Psoas muscle (tissue), 8 donors: ENCODE results near the gene CFAP299. TPM values are rescaled to one million over a fixed set of nuclear protein-coding genes. Genes with fewer than 3 reads are reported as not detected.
A peak's percentile ranks its signal among the peaks of the same experiment; 100 is the strongest.

Source experiments
- ATAC-seq, 4 donors: fragments of 200-7000 bp; cut with Tn5 transposase; one replicate each; pipeline ENCODE4 v1.9.1; 2020; ENCODE audit warnings: moderate library complexity in 3 of 4, mild to moderate bottlenecking in 2 of 4
- DNase-seq, 2 donors: peaks; one replicate each; pipeline ENCODE4 v3.0.0-alpha.2; 2020
- H3K27ac ChIP-seq: fragments of 200-600 bp; one replicate; pipeline ENCODE4 v1.8.0; 2022
- H3K27me3 ChIP-seq, 3 donors: fragments of 200-600 bp in 1 of 3; one replicate each; pipeline versions ENCODE4 v1.6.1 to v1.8.0; 2013 to 2022; ENCODE audit warnings: low read length in 2 of 3, mild to moderate bottlenecking in 2 of 3, moderate library complexity in 1 of 3; ENCODE audit not compliant: insufficient read depth in 3 of 3
- H3K36me3 ChIP-seq, 2 donors: fragments of 200-600 bp in 1 of 2; one replicate each; pipeline versions ENCODE4 v1.6.1 to v1.8.0; 2013 to 2022; ENCODE audit warnings: low read depth in 1 of 2, mild to moderate bottlenecking in 1 of 2, moderate library complexity in 1 of 2; ENCODE audit not compliant: insufficient read depth in 1 of 2
- H3K4me1 ChIP-seq: fragments of 200-600 bp; one replicate; pipeline ENCODE4 v1.8.0; 2022
- H3K4me3 ChIP-seq: fragments of 200-600 bp; one replicate; pipeline ENCODE4 v1.8.0; 2022; ENCODE audit warnings: mild to moderate bottlenecking
- H3K9me3 ChIP-seq: fragments of 200-600 bp; one replicate; pipeline ENCODE4 v1.8.0; 2022
- WGBS, 3 donors: extraction: QIAGEN DNeasy Blood & Tissue Kit; methylation state at CpG; one replicate each; pipeline versions ENCODE4 v1.1.6 to v1.1.7; 2013; 5-methylcytosine and 5-hydroxymethylcytosine counted together
- intact Hi-C, 2 donors: fragments of 100-400 bp; cut with DNase I; formaldehyde crosslinking; loops; one replicate each; pipeline versions ENCODE4 v1.11.0 to v1.14.2; 2022
- polyA plus RNA-seq, 3 donors: library from polyadenylated mRNA; stranded (reverse); fragments of 200-250 nt; gene quantifications; one replicate each; pipeline ENCODE4 v1.2.3, GENCODE V29; 2013
- total RNA-seq, 4 donors: library from RNA; stranded (reverse); fragmentation: NEBNext Ultra II Directional in 2 of 4; extraction: Animal tissue kit (Norgen Biotek cat#: 25700) in 2 of 4; gene quantifications; one replicate each; pipeline versions ENCODE4 v1.2.1 to v1.2.4, GENCODE V29; 2021 to 2023
- TF ChIP-seq, protein P1 (sequence below): fragments of 200-600 bp; IDR thresholded peaks from one replicate; pipeline ENCODE4 v1.8.0; 2022; ENCODE audit warnings: antibody characterized with exemption
- donor health status: healthy with polysubstance abuse.
- donor health status: DM: no; HTN: no; CAD: no; lungs with moderate emphysema.
- donor health status: Bipolar disorder and iron deficiency.
- donor health status: healthy.
- donor health status: DM: yes; HTN: yes; CAD: no.
- donor health status: DM: no; HTN: no; CAD: no.
- donor health status: DM: no; HTN: no; CAD: no.
- donor health status: DM: yes; HTN: yes; CAD: no.

The CFAP299 gene
- total and polyA plus RNA-seq, 7 donors = not detected

DNA sequence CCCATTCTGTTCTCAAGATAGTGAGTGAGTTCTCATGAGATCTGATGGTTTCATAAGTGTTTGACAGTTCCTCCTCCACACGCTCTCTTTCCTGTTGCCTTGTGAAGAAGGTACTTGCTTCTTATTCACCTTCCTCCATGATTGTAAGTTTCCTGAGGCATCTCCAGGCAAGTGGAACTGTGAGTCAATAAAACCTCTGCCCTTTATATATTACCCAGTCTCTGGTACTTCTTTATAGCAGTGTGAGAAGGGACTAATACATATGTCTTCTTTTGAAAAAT lies 58.4 kb downstream of the CFAP299 start:
- Histone ChIP-seq H3K27me3 (no peaks in the 10 kb centered on the region), H3K27ac (no peak overlapping the region), H3K4me1 (no peaks in the 10 kb centered on the region), H3K4me3 (no peak overlapping the region), H3K9me3 (no peaks in the 10 kb centered on the region), H3K36me3 (no peaks in the 10 kb centered on the region)
- TF ChIP-seq, protein P1, sequence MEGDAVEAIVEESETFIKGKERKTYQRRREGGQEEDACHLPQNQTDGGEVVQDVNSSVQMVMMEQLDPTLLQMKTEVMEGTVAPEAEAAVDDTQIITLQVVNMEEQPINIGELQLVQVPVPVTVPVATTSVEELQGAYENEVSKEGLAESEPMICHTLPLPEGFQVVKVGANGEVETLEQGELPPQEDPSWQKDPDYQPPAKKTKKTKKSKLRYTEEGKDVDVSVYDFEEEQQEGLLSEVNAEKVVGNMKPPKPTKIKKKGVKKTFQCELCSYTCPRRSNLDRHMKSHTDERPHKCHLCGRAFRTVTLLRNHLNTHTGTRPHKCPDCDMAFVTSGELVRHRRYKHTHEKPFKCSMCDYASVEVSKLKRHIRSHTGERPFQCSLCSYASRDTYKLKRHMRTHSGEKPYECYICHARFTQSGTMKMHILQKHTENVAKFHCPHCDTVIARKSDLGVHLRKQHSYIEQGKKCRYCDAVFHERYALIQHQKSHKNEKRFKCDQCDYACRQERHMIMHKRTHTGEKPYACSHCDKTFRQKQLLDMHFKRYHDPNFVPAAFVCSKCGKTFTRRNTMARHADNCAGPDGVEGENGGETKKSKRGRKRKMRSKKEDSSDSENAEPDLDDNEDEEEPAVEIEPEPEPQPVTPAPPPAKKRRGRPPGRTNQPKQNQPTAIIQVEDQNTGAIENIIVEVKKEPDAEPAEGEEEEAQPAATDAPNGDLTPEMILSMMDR = no peak
- DNase-seq (no peak), ATAC-seq (no peak)
- WGBS, 3 donors = 90 to 92% (median 91%) methylated on average over 1 of the region's 1 CpG
- intact Hi-C loops = no loop called here

DNA sequence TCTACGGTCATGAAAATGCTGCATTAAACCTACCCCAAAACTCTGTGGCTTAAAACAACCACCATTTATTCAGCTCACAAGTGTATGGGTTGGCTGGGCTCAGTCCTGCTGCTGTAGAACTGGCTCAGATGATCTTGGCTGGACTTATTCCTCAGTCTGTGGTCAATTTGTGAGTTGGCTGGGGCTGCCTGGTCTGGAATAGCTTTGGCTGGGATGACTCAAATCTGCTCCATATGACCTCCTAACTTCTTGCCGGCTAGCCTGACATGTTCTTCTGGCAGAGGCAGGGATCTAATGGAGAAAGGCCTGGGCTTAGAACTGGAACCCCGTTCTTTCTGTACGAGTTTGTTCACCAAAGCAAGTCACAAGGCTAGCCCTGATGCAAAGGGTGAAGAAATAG lies 71.7 kb downstream of the CFAP299 start:
- ATAC-seq (peak; percentile 38 to 75 (median 45)), DNase-seq (peak; percentile 23 to 36)
- H3K9me3 ChIP-seq = no peaks in the 10 kb centered on the region
- no peak overlapping the region for H3K4me3 ChIP-seq
- no peak overlapping the region for H3K27ac ChIP-seq
- intact Hi-C loops = no loop called here
- no peaks in the 10 kb centered on the region for H3K36me3 ChIP-seq
- TF ChIP-seq, protein P1 = no peak
- no peaks in the 10 kb centered on the region for H3K4me1 ChIP-seq
- 51 to 66% (median 54%) methylated on average over 4 of the region's 4 CpGs for WGBS, 3 donors
- no peaks in the 10 kb centered on the region for H3K27me3 ChIP-seq

DNA sequence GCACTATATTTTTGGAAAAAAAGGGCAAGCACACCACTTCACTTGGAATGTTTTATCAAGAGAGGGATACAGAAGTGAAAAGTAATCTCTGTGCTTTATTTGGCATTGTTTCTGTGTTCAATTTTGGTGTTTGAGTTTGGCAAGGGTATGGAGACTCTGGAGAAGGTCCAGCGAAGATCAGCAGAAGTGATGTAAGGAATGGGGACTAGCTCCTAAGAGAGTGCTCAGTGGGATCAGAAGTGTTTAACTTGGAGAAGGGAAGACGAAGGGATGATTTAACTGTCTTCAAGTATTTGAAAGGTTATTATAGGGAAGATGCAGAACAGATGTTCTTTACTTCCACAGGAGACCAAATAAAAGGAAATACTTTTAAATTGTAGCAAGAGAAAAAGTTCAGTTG lies 74.3 kb downstream of the CFAP299 start:
- H3K27me3 ChIP-seq = no peaks in the 10 kb centered on the region
- no peaks in the 10 kb centered on the region for H3K4me1 ChIP-seq
- no peaks in the 10 kb centered on the region for H3K36me3 ChIP-seq
- ATAC-seq = no peak
- no peak for DNase-seq
- H3K9me3 ChIP-seq = no peaks in the 10 kb centered on the region
- H3K4me3 ChIP-seq = no peak overlapping the region
- H3K27ac ChIP-seq = no peak overlapping the region
- TF ChIP-seq, protein P1 = no peak
- intact Hi-C loops = no loop called here
- WGBS, 3 donors = 71 to 77% (median 71%) methylated on average over 2 of the region's 2 CpGs

DNA sequence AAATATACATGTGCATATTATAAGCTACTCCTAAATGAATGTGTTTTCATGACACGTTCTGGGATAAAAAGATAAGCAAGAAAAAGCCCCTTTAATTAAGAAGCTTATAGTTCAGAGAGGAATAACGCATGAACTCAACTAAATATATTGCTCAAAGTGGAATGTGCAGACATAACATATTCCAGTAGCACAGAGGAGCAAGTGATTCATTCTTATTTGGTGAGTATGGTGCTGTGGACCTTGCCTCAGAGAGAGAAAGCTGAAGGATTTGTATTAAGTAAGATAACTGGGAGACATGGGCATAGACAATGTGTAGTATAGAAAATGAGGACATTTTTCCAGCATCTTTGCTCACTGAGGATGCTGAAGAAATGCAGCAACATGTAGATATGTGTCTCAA lies 76.8 kb downstream of the CFAP299 start:
- Histone ChIP-seq H3K27ac (no peak overlapping the region), H3K36me3 (no peaks in the 10 kb centered on the region), H3K4me1 (no peaks in the 10 kb centered on the region), H3K4me3 (no peak overlapping the region), H3K9me3 (no peaks in the 10 kb centered on the region), H3K27me3 (no peaks in the 10 kb centered on the region)
- ATAC-seq (no peak), DNase-seq (no peak)
- TF ChIP-seq, protein P1 = no peak
- 78 to 85% (median 82%) methylated on average over 2 of the region's 2 CpGs for WGBS, 3 donors
- intact Hi-C loops = no loop called here

DNA sequence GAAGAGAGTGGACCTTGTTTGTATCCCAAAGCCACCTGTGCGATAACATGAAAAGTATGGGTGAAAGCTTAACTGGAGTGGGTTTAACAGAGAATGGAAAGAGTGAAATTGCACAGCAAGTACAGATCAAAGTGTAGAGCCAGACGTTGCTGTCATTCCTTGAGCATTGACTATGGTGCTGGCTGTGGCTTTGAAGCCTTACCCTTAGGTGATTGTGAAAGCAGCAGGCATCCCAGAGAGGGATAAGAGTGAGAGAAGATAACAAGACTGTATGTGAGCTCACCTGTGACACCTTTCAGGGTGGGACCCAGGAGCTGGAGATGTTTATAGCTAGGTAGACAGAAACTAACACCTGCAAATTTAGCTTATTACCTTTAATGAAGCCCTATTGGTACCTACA lies 77.6 kb downstream of the CFAP299 start:
- no peak for ATAC-seq
- intact Hi-C loops = no loop called here

More for the DNA sequence above, 77.6 kb downstream of the CFAP299 start:
- TF ChIP-seq, protein P1 = no peak
- H3K36me3 ChIP-seq = no peaks in the 10 kb centered on the region
- H3K4me1 ChIP-seq = no peaks in the 10 kb centered on the region
- H3K4me3 ChIP-seq = no peak overlapping the region
- no peaks in the 10 kb centered on the region for H3K27me3 ChIP-seq
- H3K27ac ChIP-seq = no peak overlapping the region
- 17 to 49% (median 24%) methylated on average over 2 of the region's 2 CpGs for WGBS, 3 donors
- no peak for DNase-seq
- H3K9me3 ChIP-seq = no peaks in the 10 kb centered on the region
